Measurements from ENCODE around the gene IL20RA. TPM values are rescaled to one million over a fixed set of nuclear protein-coding genes. Genes with fewer than 3 reads are reported as not detected.

Gene IL20RA
- total and polyA plus RNA-seq, 2 of the 8 experiments (the other 6 are each of a cell fraction or from before 2014, with no cell fraction given) = 1.3 to 1.7 TPM

DNA sequence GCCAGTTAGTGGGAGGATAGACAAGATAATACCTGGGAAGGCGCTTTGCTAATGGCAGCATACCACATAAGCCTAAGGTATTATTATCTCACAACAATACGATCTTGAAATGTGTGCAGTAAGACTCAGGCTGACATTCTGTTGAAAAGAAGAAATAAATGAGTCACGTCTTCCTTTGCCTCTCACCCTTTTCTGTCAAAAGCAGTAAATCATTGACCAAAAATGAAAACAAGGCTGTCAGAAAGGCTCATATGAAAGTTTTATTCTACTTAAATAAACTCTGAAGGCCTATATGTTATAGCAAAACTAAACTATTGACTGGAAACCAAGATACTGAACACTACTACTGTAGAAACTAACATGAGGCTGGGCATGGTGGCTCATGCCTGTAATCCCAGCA lies 43.1 kb upstream of the IL20RA start:
- no peaks in the 10 kb centered on the region for H3K36me3 ChIP-seq (ENCODE audit: control insufficient read depth in 2 of 4, insufficient read depth in 4 of 4, low read length in 3 of 4)
- H2BK120ac ChIP-seq (replicated peaks; ENCODE audit: low read depth, low read length) = no peak overlapping the region
- no peak overlapping the region for H3K4me2 ChIP-seq (ENCODE audit: insufficient read depth in 1 of 2, low read depth in 2 of 2, low read length in 2 of 2)
- no peak for FAIRE-seq
- no peaks in the 10 kb centered on the region for H3K4me1 ChIP-seq (replicated peaks in 1 of 4; ENCODE audit: control insufficient read depth in 3 of 4, insufficient read depth in 4 of 4, low read length in 3 of 4)
- CTCF ChIA-PET (ENCODE audit: partially characterized antibody) = interaction anchor here (0.8 to 3.3 kb wide), 4 partner anchors 11 to 243 kb away, joined by 3 to 22 read pairs (median 3); no protein-coding TSS in a partner anchor
- H3K79me2 ChIP-seq (ENCODE audit: control insufficient read depth in 1 of 2, insufficient read depth in 2 of 2, low read length in 2 of 2) = no peaks in the 10 kb centered on the region
- no peak overlapping the region for H2BK20ac ChIP-seq (ENCODE audit: low read length)
- no peak overlapping the region for H3K56ac ChIP-seq (replicated peaks; ENCODE audit: insufficient read length, low read depth, low read length)
- H3K23me2 ChIP-seq (ENCODE audit: low read depth, low read length) = no peaks in the 10 kb centered on the region
- H3K14ac ChIP-seq (ENCODE audit: insufficient read length) = no peak overlapping the region
- H2AFZ ChIP-seq (ENCODE audit: low read length) = peak overlapping the region; percentile 40; the same call in 1 of the 2 replicates
- no peak overlapping the region for H2AK5ac ChIP-seq (ENCODE audit: low read depth, low read length)
- H3K4ac ChIP-seq (replicated peaks; ENCODE audit: insufficient read length, low read depth, low read length) = no peak overlapping the region
- no peak overlapping the region for H2BK5ac ChIP-seq (ENCODE audit: low read depth, low read length)
- no peak overlapping the region for H2BK12ac ChIP-seq (ENCODE audit: low read depth, low read length)
- DNase-seq (ENCODE audit: low read depth in 1 of 2, low spot score in 2 of 2) = no peak
- no peak overlapping the region for H3K4me3 ChIP-seq (ENCODE audit: extremely low read depth in 1 of 4, insufficient read depth in 2 of 4, low read depth in 3 of 4, low read length in 4 of 4)
- no peak overlapping the region for H2BK15ac ChIP-seq (ENCODE audit: low read length)
- WGBS, 2 experiments (ENCODE audit: extremely low coverage in 1 of 2, insufficient coverage in 1 of 2, insufficient read length in 1 of 2, insufficient replicate concordance in 2 of 2, low coverage in 1 of 2, low lambda C conversion rate in 2 of 2, missing lambda C conversion rate in 1 of 2) = 93% methylated on average over 3 of the region's 3 CpGs; no CpG with 5 or more reads in 1 of the 2 experiments
- no peaks in the 10 kb centered on the region for H3K27me3 ChIP-seq (replicated peaks in 1 of 4; ENCODE audit: control insufficient read depth in 3 of 4, extremely low read depth in 1 of 4, insufficient read depth in 3 of 4, low read length in 3 of 4)
- H3K27ac ChIP-seq (ENCODE audit: low read depth, low read length) = no peak overlapping the region
- no peak overlapping the region for H3K23ac ChIP-seq (ENCODE audit: insufficient read length)
- POLR2A ChIA-PET (ENCODE audit: partially characterized antibody) = no interaction called here
- no peak overlapping the region for H4K8ac ChIP-seq (ENCODE audit: extremely low read depth, insufficient read depth, low read length)
- H4K20me1 ChIP-seq (replicated peaks in 1 of 2; ENCODE audit: control insufficient read depth in 1 of 2, insufficient read depth in 2 of 2, low read length in 2 of 2) = no peaks in the 10 kb centered on the region
- H3K9ac ChIP-seq (replicated peaks in 1 of 4; ENCODE audit: extremely low read depth in 1 of 4, low read depth in 3 of 4, low read length in 3 of 4) = no peak overlapping the region
- no peaks in the 10 kb centered on the region for H3K79me1 ChIP-seq (ENCODE audit: low read depth, low read length)
- H3K18ac ChIP-seq (ENCODE audit: extremely low read depth, low read length) = no peak overlapping the region
- TF ChIP-seq NRF1 (IDR thresholded peaks at IDR 0.05; ENCODE audit: low read depth, low read length) = no peak
- TF ChIP-seq RBBP5 (IDR thresholded peaks at IDR 0.05; ENCODE audit: borderline replicate concordance, low read depth, low read length) = no peak
- TF ChIP-seq SIN3A (conservative IDR thresholded peaks at IDR 0.05 in 1 of 2, IDR thresholded peaks at IDR 0.05 in 1 of 2; ENCODE audit: low read depth in 1 of 2, low read length in 2 of 2) = no peak
- TF ChIP-seq RXRA (IDR thresholded peaks at IDR 0.05; ENCODE audit: insufficient read depth, low read depth, low read length) = no peak
- no peak for TF ChIP-seq EGR1 (IDR thresholded peaks at IDR 0.05; ENCODE audit: borderline replicate concordance, low read depth, low read length)
- no peak for TF ChIP-seq CHD1 (IDR thresholded peaks at IDR 0.05; ENCODE audit: low read depth, low read length)
- TF ChIP-seq EP300 (IDR thresholded peaks at IDR 0.05; ENCODE audit: borderline replicate concordance in 1 of 2, low read depth in 2 of 2, low read length in 2 of 2) = no peak
- no peak for TF ChIP-seq NANOG (IDR thresholded peaks at IDR 0.05; ENCODE audit: insufficient read depth, low read depth, low read length, poor library complexity, severe bottlenecking)
- TF ChIP-seq ASH2L (IDR thresholded peaks at IDR 0.05; ENCODE audit: low read length) = no peak
- TF ChIP-seq TEAD4 (IDR thresholded peaks at IDR 0.05; ENCODE audit: low read depth, low read length) = no peak
- H4K91ac ChIP-seq (replicated peaks; ENCODE audit: insufficient read length, low read length) = no peak overlapping the region
- H4K5ac ChIP-seq (ENCODE audit: insufficient read length, low read depth, low read length) = no peak overlapping the region
- no peaks in the 10 kb centered on the region for H3K9me3 ChIP-seq (ENCODE audit: insufficient read depth in 2 of 2, low read depth in 1 of 2, low read length in 1 of 2)
